Colonic mucosa (tissue), 4 donors: Measurements from ENCODE around the gene EOLA1. TPM values are rescaled to one million over a fixed set of nuclear protein-coding genes. Genes with fewer than 3 reads are reported as not detected.
"Not testable (repeated sequence)": the region's sequence is repeated elsewhere in the genome, so short reads cannot be mapped to it uniquely, and the experiment has no call there.

Source experiments
- DNase-seq: peaks from one replicate; pipeline ENCODE4 v3.0.0-alpha.2; 2020
- H3K27ac ChIP-seq: fragments of 200-600 bp; one replicate; pipeline ENCODE4 v1.8.0; 2021
- H3K27me3 ChIP-seq: fragments of 200-600 bp; one replicate; pipeline ENCODE4 v1.8.0; 2021
- H3K36me3 ChIP-seq: fragments of 200-600 bp; one replicate; pipeline ENCODE4 v1.8.0; 2021
- H3K4me1 ChIP-seq: fragments of 200-600 bp; one replicate; pipeline ENCODE4 v1.8.0; 2021; ENCODE audit warnings: mild to moderate bottlenecking
- H3K4me3 ChIP-seq: fragments of 200-600 bp; one replicate; pipeline ENCODE4 v1.8.0; 2021
- H3K9ac ChIP-seq, 2 donors: one replicate each; pipeline ENCODE4 v1.7.0; 2013; ENCODE audit warnings: control low read depth in 2 of 2, low read depth in 2 of 2, low read length in 2 of 2
- H3K9me3 ChIP-seq: fragments of 200-600 bp; one replicate; pipeline ENCODE4 v1.8.0; 2021
- CTCF ChIP-seq: fragments of 200-600 bp; IDR thresholded peaks from one replicate; pipeline ENCODE4 v1.8.0; 2022; ENCODE audit warnings: antibody characterized with exemption, mild to moderate bottlenecking
- intact Hi-C: fragments of 100-400 bp; cut with DNase I; formaldehyde crosslinking; loops from one replicate; pipeline ENCODE4 v1.14.1; 2022
- total RNA-seq, 2 donors: library from RNA; stranded (reverse); fragmentation: NEBNext Ultra II Directional in 1 of 2; extraction: Animal tissue kit (Norgen Biotek cat#: 25700) in 1 of 2; gene quantifications; one replicate each; pipeline ENCODE4 v1.2.1, GENCODE V29; 2021
- donor health status: healthy.
- donor health status: DM: no; HTN: no; CAD: no.
- donor health status: DM: no; HTN: no; CAD: no.

EOLA1 gene
- total RNA-seq, 2 donors from 2014 or later: 27.1 to 30.9 TPM

GRCh38 chrX:149551939-149552248, 11.1 kb downstream of the EOLA1 start:
- H3K27me3 ChIP-seq, H3K4me3 ChIP-seq, H3K9me3 ChIP-seq, DNase-seq, H3K9ac ChIP-seq, H3K36me3 ChIP-seq, H3K4me1 ChIP-seq, H3K27ac ChIP-seq, intact Hi-C loops: not testable (repeated sequence)

GRCh38 chrX:149555251-149555650, 14.4 kb downstream of the EOLA1 start:
- H3K4me1 ChIP-seq, intact Hi-C loops, H3K4me3 ChIP-seq, H3K9ac ChIP-seq, H3K36me3 ChIP-seq, DNase-seq, H3K9me3 ChIP-seq, H3K27ac ChIP-seq, H3K27me3 ChIP-seq: not testable (repeated sequence)

GRCh38 chrX:149563359-149563758, 22.5 kb downstream of the EOLA1 start:
- no peak overlapping the region for H3K4me3 ChIP-seq
- H3K36me3 ChIP-seq: no peaks in the 10 kb centered on the region
- no peak overlapping the region for H3K27ac ChIP-seq
- no peaks in the 10 kb centered on the region for H3K4me1 ChIP-seq
- no peak for TF ChIP-seq CTCF
- H3K9me3 ChIP-seq: no peaks in the 10 kb centered on the region
- intact Hi-C loops: no loop called here
- no peak for DNase-seq
- H3K27me3 ChIP-seq: no peaks in the 10 kb centered on the region
- H3K9ac ChIP-seq: no peak overlapping the region

GRCh38 chrX:149567621-149568417, 27.0 kb downstream of the EOLA1 start:
- Histone ChIP-seq H3K27me3 (no peaks in the 10 kb centered on the region), H3K9me3 (no peaks in the 10 kb centered on the region), H3K4me3 (no peak overlapping the region), H3K9ac (no peak overlapping the region), H3K36me3 (no peaks in the 10 kb centered on the region), H3K27ac (no peak overlapping the region), H3K4me1 (no peaks in the 10 kb centered on the region)
- no peak for DNase-seq
- intact Hi-C loops: no loop called here
- no peak for TF ChIP-seq CTCF

- Histone ChIP-seq H3K9ac (no peak overlapping the region), H3K9me3 (no peaks in the 10 kb centered on the region), H3K27me3 (no peaks in the 10 kb centered on the region), H3K36me3 (no peaks in the 10 kb centered on the region), H3K4me3 (no peak overlapping the region), H3K27ac (no peak overlapping the region), H3K4me1 (no peaks in the 10 kb centered on the region)
- no peak for TF ChIP-seq CTCF
- no peak for DNase-seq
- intact Hi-C loops: no loop called here
Measured at GRCh38 chrX:149568701-149569296, 28.0 kb downstream of the EOLA1 start.

GRCh38 chrX:149569770-149570169, 29.0 kb downstream of the EOLA1 start:
- intact Hi-C loops: loop anchor here (5.0 kb wide), 1 partner anchor 53 kb away; no protein-coding TSS in a partner anchor
- DNase-seq: no peak
- H3K9me3 ChIP-seq: no peaks in the 10 kb centered on the region
- no peak overlapping the region for H3K9ac ChIP-seq
- no peaks in the 10 kb centered on the region for H3K27me3 ChIP-seq
- TF ChIP-seq CTCF: no peak
- no peak overlapping the region for H3K27ac ChIP-seq
- no peaks in the 10 kb centered on the region for H3K4me1 ChIP-seq
- H3K4me3 ChIP-seq: no peak overlapping the region
- H3K36me3 ChIP-seq: no peaks in the 10 kb centered on the region
